Testis (tissue), 3 donors: ENCODE results near the gene WASF2. TPM values are rescaled to one million over a fixed set of nuclear protein-coding genes. Genes with fewer than 3 reads are reported as not detected.

Source experiments
- DNase-seq: peaks from one replicate; pipeline ENCODE4 v3.0.0-alpha.2; 2019
- H3K27ac ChIP-seq, 2 donors: fragments of 200-600 bp; sonication (generic); one replicate each; pipeline ENCODE4 v1.5.1; 2019
- H3K27me3 ChIP-seq: fragments of 200-600 bp; sonication (generic); one replicate; pipeline ENCODE4 v1.5.1; 2019
- H3K36me3 ChIP-seq: fragments of 200-600 bp; sonication (generic); one replicate; pipeline ENCODE4 v1.5.1; 2017; ENCODE audit warnings: low read depth; ENCODE audit errors: missing control alignments
- H3K4me1 ChIP-seq: fragments of 200-600 bp; sonication (generic); one replicate; pipeline ENCODE4 v1.5.1; 2019
- H3K4me3 ChIP-seq, 2 donors: fragments of 200-600 bp; sonication (generic); one replicate each; pipeline ENCODE4 v1.5.1; 2017 to 2019
- H3K9me3 ChIP-seq: fragments of 200-600 bp; sonication (generic); one replicate; pipeline ENCODE4 v1.5.1; 2017
- POLR2A ChIP-seq: fragments of 450-650 bp; IDR thresholded peaks from one replicate; pipeline ENCODE4 v1.6.1; 2017; ENCODE audit warnings: antibody characterized with exemption, mild to moderate bottlenecking, moderate library complexity
- WGBS, 2 donors: methylation state at CpG; one replicate each; pipeline ENCODE4 v1.1.5; 2018; 5-methylcytosine and 5-hydroxymethylcytosine counted together
- intact Hi-C: fragments of 100-400 bp; cut with DNase I; formaldehyde crosslinking; loops from one replicate; pipeline ENCODE4 v1.15.1; 2023; ENCODE audit warnings: low total_unique reads
- polyA plus RNA-seq: library from polyadenylated mRNA; stranded (reverse); fragments of 350-450 nt; fragmentation: Illumina TruSeq; extraction: RNeasy Lipid Tissue Mini Kit (QIAGEN cat#74804); gene quantifications from one replicate; pipeline ENCODE4 v1.2.3, GENCODE V29; 2014; ENCODE audit warnings: low read depth, low replicate concordance; ENCODE audit not compliant: insufficient read depth
- total RNA-seq, 2 donors: library from RNA; depleted of rRNA; stranded (reverse); fragments of >200 nt; gene quantifications; one replicate each; pipeline ENCODE4 v1.2.3, GENCODE V29; 2016
- TF ChIP-seq, protein P1 (sequence below), 3 experiments: fragments of 450-650 bp in 2 of 3; fragments of 200-600 bp in 1 of 3; sonication (generic) in 1 of 3; IDR thresholded peaks; one replicate each; pipeline ENCODE4 v1.5.1; 2016 to 2019; ENCODE audit warnings: antibody characterized with exemption in 3 of 3, mild to moderate bottlenecking in 2 of 3, moderate library complexity in 1 of 3

WASF2 gene
- total and polyA plus RNA-seq, 3 donors from 2014 or later: 57.8 to 128 (median 58.0) TPM

GRCh38 chr1:27361553-27361952, 128.4 kb downstream of the WASF2 start:
- intact Hi-C loops: no loop called here
- WGBS, 2 donors: 84 to 89% methylated on average over 6 to 8 of the region's 8 CpGs
- Histone ChIP-seq H3K4me3 (no peak overlapping the region), H3K36me3 (no peaks in the 10 kb centered on the region), H3K27me3 (no peaks in the 10 kb centered on the region), H3K4me1 (peaks cover 7% of the 10 kb centered on the region), H3K27ac (no peak overlapping the region), H3K9me3 (no peaks in the 10 kb centered on the region)
- TF ChIP-seq, protein P1, sequence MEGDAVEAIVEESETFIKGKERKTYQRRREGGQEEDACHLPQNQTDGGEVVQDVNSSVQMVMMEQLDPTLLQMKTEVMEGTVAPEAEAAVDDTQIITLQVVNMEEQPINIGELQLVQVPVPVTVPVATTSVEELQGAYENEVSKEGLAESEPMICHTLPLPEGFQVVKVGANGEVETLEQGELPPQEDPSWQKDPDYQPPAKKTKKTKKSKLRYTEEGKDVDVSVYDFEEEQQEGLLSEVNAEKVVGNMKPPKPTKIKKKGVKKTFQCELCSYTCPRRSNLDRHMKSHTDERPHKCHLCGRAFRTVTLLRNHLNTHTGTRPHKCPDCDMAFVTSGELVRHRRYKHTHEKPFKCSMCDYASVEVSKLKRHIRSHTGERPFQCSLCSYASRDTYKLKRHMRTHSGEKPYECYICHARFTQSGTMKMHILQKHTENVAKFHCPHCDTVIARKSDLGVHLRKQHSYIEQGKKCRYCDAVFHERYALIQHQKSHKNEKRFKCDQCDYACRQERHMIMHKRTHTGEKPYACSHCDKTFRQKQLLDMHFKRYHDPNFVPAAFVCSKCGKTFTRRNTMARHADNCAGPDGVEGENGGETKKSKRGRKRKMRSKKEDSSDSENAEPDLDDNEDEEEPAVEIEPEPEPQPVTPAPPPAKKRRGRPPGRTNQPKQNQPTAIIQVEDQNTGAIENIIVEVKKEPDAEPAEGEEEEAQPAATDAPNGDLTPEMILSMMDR (IDR thresholded peaks at IDR 0.05): no peak
- TF ChIP-seq POLR2A: no peak
- no peak for DNase-seq

DNA sequence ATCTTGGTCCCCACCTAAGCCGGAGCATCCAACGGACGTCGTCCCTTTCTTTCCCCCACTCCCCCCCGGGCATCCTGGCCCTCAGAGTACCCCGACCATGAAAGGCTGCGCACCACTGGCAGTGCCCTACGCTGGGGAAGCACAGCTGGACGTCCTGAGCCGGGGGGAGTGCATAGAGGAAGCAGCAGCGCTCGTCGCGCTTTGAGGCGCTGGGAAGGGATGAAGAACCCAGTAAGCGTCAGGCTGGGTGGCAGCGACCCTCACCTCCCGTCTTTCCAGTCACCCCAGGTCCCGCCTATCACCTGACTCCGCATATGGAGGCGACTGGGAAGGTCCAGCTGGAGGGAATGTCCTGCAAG, 128.9 kb downstream of the WASF2 start:
- H3K27ac ChIP-seq: no peak overlapping the region
- H3K4me3 ChIP-seq: peak overlapping the region; percentile 32 to 53
- no peaks in the 10 kb centered on the region for H3K27me3 ChIP-seq
- DNase-seq: no peak
- H3K4me1 ChIP-seq: peaks cover 7% of the 10 kb centered on the region
- WGBS, 2 donors: 64 to 73% methylated on average over 4 to 21 of the region's 21 CpGs
- intact Hi-C loops: no loop called here
- H3K36me3 ChIP-seq: no peaks in the 10 kb centered on the region
- no peaks in the 10 kb centered on the region for H3K9me3 ChIP-seq
- TF ChIP-seq, protein P1 (IDR thresholded peaks at IDR 0.05): no peak
- TF ChIP-seq POLR2A: no peak

- Histone ChIP-seq H3K4me3 (peak overlapping the region; percentile 32 to 53), H3K27ac (no peak overlapping the region), H3K4me1 (peaks cover 7% of the 10 kb centered on the region), H3K27me3 (no peaks in the 10 kb centered on the region), H3K36me3 (no peaks in the 10 kb centered on the region), H3K9me3 (no peaks in the 10 kb centered on the region)
- TF ChIP-seq POLR2A: no peak
- TF ChIP-seq, protein P1 (IDR thresholded peaks at IDR 0.05): no peak
- intact Hi-C loops: no loop called here
- DNase-seq: peak; percentile 49
- WGBS, 2 donors: 46 to 49% methylated on average over 23 to 58 of the region's 71 CpGs
Measured at GRCh38 chr1:27360159-27361043, 129.6 kb downstream of the WASF2 start.

GRCh38 chr1:27359822-27360158, 130.2 kb downstream of the WASF2 start:
- H3K27ac ChIP-seq: no peak overlapping the region
- intact Hi-C loops: no loop called here
- 48 to 52% methylated on average over 8 to 9 of the region's 9 CpGs for WGBS, 2 donors

More at GRCh38 chr1:27359822-27360158, 130.2 kb downstream of the WASF2 start:
- no peaks in the 10 kb centered on the region for H3K36me3 ChIP-seq
- no peaks in the 10 kb centered on the region for H3K9me3 ChIP-seq
- H3K4me1 ChIP-seq: peaks cover 3% of the 10 kb centered on the region
- no peak for DNase-seq
- no peaks in the 10 kb centered on the region for H3K27me3 ChIP-seq
- peak overlapping the region in 1 of 2 donors; percentile 53 for H3K4me3 ChIP-seq
- TF ChIP-seq POLR2A: no peak
- TF ChIP-seq, protein P1 (IDR thresholded peaks at IDR 0.05): no peak
